Limb (tissue), 2 donors: Measurements from ENCODE around the gene LHX5.
A peak's percentile ranks its signal among the peaks of the same experiment; 100 is the strongest.

Experiments
- DNase-seq, 2 donors: peaks; one replicate each; pipeline ENCODE4 v3.0.0-alpha.2; 2016; ENCODE audit errors: extremely low spot score in 2 of 2

The LHX5 gene

DNA sequence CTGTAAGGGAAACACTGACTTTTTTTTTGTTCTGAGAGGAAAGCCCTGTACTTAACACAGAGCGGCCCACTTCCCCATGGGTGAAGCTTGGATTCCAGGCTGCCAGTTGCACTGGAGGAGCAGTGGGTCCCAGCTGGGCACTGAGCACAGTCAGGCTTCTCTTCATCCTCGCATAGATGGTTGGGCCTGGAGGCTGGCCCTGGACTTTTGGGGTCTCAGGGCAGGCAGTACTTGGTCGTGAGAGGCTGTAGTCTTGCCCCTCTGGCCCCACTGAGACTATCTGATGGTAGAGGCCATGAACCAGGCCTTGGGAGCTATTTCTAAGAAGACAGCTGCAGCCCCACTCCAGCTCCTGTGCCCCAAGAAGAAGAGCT lies 6.2 kb upstream of the LHX5 start:
- no peak for DNase-seq

DNA sequence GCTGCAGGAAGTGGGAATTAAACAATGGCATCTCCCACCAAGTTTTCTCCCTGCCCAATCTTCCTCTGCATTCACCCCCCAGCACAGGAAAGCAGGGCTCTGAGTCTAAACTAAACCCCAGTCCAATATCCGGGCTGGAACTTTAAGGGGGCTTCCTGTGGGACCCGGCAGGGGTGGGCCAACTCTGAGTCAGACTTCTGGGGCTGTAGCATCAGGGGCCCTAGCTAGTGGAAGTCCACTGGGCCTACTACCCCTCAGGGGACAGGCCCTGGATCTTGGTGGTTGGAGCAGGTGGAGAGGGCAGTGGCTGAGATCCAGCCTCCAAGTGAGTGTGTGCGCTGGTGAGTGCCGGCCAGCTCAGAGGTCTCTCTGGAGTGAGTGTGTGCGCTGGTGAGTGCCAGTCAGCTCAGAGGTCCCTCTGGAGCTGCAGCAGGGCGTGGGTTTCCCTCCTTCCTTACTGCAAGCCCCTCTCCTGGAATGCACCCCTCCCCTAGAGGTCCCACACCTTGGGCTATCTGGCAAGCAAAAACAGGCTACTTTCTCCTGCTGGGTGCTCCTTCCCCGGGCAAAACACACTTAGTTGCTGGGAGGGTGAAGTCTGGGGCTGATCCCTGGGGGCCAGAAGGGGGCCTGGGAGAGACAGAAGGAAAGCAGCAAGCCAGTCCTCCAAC lies 5.6 kb upstream of the LHX5 start:
- no peak for DNase-seq

DNA sequence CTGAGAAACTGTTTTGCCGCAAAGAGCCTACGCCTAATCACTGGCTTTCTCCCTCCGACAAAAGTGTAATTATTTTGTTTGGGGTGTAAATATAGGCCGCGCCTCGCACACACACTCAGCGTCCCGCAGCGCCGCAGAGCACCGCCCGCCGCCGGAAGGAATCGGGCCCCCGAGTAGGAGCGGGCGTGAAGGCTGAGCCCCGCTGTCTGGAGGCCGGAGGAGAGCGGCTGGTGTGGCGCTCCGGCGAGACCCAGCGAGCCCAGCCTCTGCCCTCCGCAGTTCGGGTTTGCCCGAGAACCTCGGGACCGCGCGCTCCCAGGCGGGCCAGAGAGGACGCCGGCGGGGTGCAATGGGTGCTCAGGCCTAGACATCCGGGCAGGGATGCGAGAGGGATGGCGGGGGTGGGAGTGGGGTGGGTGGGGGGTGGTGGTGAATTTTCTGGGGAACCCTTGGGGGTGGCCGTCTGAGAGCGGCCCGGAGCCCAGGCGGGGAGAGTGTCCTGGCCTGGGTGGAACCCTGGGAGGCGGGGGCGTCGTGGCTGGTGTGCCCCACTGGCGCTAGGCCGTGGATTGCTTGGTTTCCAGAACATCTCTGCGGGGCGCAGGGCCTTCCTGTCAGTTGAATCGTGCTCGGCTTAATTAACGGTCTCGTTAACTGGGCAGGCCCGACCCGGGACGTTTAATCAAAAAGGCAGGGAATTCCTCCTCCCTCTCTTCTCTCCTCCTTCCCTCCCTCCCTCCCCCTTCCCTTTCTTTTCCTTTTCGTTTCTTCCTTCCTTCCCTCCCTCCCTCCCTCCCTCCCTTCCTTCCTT lies 4.7 kb upstream of the LHX5 start:
- peak in 1 of 2 donors; percentile 45 for DNase-seq

DNA sequence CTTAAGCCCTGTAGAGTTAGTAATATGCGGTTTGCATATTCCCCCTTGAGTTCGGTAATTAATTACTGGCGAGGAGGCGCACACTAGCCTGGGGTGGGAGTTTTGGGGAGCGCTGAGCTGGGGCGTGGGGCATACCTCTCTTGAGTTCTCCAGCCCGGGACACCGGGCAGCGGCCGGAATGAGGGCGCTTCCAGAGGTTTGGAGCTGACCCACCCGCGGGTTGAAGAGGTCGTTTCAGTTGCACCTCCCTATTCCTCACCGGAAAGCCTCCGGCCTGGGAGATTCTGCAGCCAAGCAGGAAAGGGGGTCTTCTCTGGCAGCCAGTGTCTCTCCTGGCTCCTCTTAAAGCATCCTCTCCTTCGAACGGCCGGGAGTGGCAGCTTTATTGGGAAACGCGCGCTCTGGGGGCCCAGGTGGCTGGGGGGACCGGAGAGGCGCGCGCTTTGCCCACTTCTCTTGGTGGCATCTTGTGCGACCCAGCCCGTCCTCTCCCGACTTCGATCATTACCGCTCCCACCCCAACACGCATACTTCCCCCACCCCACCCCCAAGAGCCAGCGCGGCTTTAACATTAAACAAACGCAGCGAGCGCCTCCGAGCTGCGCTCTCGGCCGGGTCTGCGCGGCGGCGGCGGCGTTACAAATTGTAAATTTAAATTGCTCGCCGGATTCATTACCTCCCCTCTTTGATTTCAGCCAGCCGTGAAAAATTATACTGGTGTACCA lies 3.9 kb upstream of the LHX5 start:
- DNase-seq: peak in 1 of 2 donors; percentile 46

DNA sequence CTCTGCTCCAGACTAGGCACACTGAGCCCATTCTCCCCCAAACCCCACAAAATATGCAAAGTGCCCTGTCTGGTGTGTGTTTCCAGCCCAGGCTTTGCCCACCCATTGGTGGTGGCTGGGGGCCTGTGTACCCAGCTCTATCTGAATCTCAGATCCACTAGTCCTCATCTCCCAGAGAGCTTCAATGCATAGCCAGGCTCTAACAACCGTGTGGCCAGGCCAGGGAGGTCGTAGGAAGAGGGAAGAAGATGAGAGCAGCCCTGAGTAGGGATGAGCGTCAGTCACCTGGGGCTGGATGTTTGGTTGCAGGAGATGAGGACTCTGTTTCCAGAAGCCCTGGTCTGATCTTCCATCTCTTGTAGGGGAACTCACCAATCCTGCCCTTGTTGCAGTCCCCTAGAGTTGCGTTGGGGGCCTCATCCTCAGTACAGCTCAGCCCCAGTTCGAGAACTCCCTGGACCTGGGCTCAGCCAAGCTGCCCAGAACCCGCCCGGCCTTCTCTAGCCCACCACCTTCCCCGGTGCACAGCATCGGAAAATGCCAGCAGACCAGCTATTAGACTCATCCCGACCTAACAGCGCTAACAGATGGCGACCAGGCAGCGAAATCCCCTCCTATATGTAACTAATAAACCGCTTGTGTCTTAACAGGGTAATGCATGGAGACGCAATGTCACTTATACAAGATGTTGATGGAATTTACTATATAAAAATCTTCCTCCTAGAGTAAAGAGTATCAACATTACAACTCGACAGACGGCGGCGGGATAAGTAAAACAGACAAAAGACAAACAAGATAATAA lies 3.2 kb upstream of the LHX5 start:
- DNase-seq: no peak

DNA sequence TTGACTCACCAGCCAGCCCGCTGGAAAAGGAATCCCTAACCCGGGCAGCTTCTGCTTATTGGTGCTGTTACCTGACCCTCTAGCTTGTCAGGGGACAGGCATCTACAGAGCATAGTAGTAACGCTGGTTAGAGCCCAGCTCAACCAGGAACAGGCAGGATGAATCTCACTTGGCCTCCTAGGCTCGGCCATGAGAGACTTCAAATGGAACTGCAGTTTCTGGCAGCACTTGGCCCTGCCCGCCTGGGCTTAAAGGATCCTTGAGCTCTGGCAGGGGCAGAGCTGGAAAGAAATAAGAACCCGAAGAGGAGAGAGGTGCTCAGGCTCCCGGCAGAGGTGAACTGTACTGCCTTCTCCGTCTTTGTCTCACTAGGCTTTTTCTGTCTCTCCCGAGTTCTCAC lies 2.3 kb upstream of the LHX5 start:
- no peak for DNase-seq

DNA sequence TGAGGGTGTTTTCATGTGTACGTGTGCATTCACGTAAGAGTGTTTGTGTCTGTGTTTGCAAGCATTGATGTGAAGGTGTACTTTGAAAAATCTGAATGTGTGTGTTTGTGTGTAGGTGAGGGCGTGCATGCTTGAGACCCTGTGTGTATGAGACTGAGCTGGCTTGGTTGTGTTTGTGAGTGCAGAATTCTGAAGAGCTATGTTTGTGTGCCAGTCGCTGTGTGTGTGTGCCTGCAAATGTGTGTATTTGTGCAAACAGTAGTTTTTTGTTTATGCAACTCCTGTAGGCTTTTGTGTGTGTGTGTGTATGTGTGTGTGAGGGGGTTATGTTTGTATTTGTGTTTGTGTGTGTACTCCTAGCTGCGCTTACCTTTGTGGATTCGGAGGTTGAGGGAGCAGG lies 1.7 kb upstream of the LHX5 start:
- no peak for DNase-seq

DNA sequence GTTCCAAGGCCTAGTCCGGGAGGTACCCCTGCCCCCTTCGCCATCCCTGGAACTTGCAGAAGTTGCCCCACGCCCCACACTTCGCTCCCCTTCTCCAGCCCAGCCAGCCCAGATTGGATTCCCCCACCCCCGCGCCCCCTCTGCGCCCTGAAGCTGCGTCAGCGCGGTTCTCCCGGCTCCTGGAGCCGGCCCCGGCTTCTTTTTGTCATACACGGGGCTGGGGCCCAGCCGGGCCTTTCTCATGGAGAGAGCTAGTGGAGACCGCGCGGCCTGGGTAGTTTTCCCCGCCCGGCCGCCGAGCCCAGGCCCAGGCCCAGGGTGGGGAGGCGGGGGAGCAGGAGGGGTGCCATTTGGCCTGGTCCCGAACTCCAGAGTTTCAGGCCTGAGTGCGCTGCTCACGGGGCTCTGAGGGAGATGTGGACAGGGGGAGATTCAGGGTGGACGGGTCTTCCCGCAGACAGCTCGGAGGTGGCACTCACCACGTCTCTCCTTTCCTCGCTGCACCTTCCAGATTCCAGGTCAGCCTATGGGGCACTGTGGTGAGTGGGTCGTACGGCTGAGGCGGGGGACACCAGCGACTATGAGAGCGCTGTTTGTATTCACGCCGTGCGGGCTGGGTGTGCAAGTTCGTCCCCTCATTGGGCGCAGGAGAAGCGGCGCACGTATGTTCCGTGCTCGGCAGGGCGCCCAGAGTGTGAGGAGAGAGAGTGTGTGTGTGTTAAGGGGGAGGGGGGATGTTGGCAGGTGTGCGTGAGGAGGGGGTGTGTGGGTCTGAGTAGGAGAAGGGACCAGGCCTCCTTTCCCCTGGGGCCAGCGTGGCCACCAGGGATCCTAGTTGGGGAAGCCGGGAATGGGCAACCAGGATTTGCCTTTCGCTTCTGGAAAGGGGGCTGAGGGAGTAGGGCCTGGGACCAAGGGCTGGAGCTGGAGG lies 785 bp upstream of the LHX5 start:
- DNase-seq: no peak

DNA sequence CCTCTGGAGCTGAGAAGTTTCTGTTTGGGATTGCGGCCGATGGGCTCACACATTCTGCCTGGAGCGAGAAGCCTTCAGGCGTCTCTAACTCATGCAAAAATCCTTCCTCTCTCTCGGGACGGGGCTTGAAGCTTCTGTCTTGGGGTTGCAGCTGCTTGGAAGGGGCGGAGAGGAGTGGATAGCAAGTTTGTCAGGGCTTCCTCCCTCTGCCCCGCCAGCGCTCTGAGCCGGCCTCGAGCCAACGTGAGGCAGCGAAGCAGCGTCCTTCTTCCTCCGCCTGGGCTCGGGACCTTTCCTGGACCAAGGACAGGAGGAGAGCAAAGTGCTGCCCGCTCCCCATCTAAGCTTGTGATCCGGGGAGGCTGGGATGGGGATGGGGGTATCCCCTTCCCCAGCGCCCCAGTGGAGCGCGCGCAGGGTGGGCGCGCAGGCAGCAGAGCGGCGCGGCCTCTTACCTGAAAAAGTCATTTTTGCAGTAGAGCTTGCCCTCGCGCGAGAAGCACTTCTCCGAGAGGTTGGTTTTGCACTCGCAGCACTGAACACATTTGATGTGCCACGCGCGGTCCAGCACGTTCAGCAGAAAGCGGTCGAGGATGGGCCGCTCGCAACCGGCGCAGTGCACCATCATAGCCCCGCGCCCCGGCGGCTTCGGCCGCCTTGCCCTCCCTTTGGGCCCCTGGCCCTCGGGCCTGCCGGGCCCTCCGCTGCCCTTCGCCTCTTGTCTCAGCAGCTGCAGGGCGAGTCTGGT lies 626 bp downstream of the LHX5 start:
- DNase-seq: no peak

DNA sequence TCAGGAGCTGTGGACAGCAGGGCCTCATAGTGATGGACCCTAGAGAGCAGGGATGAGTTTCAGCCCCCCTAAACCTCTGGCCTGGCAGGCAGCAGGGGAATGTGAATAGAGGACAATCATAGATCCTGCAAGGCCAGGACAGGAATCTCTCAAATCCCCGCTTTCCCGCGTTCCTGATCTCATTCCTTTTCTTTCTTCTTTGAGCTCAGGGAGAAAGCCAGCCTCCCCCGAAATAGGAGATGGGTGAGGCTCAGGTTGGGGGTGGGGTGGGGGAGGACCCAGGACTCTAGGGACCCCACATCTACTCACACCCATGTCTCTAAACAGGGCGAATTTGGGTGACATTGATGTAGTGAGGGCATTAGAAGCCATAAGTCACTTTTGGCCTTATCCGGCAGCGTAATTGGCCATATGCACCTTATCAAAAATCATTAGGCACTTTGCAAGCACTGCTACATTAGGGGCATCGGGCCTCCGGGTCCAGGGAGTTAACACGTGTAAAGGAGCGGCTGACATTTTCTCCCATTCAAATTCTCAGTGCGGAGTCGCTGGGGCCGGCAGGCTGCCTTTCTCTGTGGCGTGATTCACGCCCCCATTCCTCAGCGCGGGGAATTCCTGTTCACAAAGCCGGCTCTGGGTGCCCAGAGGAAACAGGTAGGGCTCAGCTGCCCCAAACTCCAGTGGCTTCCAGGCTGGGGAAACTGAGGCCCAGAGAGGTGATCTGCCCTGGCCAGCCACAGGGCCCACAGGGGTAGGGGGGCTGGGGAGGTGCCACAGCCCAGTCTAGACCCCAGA lies 1.5 kb downstream of the LHX5 start:
- DNase-seq: no peak

DNA sequence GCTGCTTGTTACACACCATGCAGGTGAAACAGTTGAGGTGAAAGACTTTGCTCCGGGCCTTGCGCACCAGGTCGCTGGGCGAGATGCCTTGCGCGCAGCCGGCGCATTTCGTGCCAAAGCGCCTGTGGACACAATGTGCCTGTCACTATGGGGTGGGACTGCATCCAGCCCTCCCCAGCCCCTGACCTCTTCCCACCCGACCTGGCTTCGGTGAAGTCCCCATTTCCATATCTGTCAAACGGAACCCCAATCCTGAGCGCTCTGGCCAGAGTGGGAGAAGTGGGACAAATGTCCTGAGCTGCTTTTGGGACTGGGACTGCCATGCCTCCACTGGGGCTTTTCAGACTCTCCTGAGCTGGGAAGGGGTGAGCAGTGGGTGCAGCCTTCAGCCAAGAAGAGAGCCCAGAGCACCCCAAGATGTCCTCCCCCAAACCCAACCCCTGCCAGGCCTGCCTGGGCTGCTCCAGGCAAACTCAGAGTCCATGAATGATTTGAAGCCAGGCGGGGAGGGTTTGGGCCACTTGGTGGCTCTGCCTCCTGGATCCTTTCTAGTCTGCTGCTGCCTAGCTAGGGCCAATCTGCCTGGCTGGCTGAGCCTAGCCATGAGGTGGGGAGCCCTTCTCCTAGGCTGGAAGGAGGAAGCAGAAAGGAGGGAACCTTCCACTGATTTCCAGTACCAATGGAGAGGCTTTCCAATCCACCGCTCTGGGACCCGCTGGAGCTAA lies 2.3 kb downstream of the LHX5 start:
- peak in 1 of 2 donors; percentile 31 for DNase-seq

DNA sequence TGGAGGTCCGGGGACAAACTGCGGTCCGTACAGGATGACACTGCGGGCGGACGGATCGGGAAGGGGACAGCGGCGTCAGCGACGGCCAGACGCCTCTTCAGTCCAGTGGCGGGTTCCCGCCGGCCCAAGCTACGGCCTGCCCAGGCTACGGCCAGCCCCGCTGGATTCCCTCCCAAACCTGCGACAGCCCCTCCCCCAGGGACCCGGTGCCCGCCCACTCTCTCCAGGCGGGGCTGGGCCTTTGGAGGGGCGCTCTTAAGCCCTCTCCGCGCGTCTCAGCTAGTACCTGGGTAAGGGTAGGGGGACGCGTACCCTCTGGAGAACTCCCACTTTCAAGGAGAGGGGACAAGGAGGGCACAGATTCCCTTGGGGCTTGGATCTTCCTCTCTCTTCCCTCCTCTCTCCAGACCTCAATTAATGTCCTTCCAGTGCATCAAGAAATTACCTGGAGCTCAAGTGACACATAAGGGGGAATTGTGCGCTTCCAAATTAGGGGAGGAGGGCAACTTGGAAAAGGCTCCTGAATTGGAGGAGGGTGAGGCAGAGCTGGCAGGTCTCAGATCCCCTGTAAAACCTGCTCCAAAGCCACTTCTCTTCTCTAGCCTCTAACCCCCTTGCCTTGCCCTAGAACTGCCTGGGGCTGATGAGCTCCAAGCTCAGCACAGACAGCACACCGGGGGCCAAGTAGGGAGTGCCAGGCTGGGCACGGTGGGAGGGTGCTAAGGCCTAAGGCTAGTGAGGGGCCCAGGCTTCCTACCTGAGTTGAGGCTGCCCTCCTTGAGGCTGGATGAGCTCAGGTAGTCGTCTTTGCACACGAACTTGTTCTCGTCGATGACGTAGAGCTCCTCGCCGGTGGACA lies 3.1 kb downstream of the LHX5 start:
- no peak for DNase-seq

DNA sequence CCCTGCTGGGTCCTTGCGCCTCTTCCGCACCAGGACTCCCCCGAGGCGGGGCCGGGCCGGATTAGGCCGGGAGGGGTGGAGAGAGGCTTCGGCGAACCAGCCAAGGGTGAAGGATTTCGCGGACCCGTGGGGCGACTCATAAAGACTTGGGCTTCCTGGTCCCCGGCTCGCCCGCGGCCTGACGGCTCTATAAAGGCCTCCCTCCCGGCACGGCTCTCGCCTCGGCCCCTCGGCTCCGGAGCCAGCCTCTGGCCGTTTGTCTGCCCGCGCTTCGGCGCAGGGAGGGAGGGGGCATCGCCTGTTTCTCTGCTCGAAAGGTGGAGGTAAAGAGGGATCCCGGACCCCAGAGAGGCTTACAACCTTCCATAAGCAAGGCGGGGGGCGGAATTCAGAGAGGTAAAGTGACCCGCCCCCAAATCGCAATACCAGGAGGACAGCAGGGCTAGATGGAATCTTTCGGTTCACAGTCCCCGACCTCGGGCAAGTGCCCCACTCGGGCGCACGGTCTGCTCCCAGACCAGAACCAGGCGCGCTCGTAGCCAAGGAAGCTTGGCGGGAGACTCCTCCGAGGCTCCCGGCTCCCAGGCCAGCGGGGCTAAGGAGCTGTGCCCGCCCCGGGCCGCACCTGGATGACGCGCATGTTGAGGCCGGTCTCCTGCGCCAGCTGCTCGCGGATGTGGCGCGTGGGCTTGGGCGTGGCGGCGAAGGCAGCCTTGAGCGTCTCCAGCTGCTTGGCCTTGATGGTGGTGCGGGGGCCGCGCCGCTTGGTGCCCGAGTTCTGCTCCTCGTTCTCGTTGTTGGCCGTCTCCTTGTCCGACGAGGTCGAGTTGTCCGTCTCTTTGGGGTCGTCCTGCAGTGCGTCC lies 3.9 kb downstream of the LHX5 start:
- DNase-seq: peak in 1 of 2 donors; percentile 39

DNA sequence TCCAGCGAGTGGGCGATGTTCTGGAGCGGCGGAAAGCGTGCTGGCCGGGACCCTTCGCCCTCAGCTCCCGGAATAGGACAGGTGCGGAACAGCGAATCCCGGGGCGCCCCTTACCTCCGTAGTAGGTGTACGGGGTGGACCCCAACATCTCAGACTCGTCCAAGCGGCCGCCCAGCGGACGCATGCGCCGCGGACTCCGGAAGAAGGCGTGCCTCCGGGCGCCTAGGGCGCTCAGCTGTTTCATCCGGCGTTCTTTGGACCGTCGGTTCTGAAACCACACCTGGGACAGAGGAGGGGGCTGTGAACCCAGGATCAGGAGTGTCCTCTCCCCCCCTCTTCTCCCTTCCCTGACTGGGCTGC lies 4.5 kb downstream of the LHX5 start:
- DNase-seq: no peak

DNA sequence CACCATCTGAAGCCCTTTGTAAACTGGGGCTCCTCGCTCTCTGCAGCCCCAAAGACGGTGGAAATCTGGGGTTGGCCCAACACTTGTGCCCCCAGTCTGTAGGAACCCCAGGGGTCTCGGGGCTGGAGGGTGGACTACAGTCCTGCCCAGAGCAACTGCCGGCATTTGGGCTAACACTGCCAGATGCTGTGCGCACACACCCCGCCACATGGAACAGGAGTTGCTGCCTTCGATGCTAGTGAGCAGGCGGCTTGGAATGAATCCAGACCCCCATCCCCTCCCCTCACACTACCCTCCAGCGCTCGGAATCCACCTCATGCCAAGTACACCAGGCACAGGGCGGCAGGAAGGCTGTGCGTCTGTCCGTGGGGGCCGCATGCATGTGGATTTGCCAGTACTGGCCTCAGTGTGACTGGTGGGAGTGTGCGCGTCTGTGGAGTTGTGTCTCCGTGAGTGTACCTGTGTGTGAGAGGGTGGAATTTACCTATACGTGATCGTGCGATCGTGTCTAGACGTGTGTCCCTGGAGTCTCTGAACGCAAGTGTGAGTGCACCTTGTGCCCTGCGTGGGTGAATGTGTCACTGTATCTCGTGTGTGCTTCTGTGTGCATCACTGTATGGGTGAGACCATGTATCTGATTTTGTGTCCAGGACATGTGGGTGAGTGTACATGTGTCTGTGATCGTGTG lies 5.1 kb downstream of the LHX5 start:
- peak in 1 of 2 donors; percentile 52 for DNase-seq
